Activated CD8-positive, alpha-beta memory T cell treated with anti-CD3 and anti-CD28 coated beads, Interleukin-2, amount 50 U/mL, for 4 hours (primary cell): Measurements from ENCODE around the gene FBRS.
A peak's percentile ranks its signal among the peaks of the same experiment; 100 is the strongest.
"Not testable (repeated sequence)": the region's sequence is repeated elsewhere in the genome, so short reads cannot be mapped to it uniquely, and the experiment has no call there.

Experiments
- DNase-seq: peaks from one replicate; pipeline ENCODE4 v3.0.0-alpha.2; 2020

Gene FBRS

DNA sequence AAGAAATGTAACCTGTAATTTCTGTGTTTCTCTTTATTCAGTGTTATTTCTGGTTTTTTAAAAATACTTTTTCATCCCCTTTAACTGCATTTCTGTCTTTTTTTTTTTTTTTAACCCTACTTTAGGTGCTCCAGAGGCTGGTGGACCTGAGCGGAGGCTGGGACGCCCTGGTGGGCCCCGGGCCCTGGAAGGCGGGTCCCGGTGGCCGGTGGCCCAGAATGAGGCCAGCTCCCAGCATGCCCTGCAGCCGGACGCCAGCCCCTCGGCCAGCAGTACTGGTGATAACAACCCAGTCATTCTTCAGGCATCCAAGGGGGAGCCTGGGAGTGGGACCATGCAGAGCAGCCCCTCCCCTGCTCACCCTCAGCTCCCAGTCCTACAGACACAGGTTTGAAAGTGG lies 42.3 kb downstream of the FBRS start:
- DNase-seq = no peak

DNA sequence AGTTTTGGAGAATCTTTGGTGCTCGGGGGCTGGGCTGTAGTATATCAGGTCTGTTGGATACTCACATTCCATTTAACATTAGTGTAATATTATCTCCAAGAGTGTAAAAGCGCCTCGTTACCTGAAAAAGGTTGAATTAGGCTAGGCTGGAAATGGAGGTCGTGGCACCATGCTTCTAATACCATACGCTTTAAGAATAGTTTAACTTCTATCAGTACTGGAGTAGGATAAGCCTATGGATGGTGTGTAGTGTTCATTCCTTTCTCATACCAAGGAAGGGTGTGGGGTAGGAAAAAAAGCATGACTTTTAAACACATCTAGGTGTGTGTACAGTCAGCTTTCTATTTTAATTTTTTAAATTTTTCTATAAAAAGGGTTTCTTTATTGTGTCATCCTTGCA lies 42.7 kb downstream of the FBRS start:
- no peak for DNase-seq

- not testable (repeated sequence) for DNase-seq
These were observed 44.8 kb downstream of the FBRS start for GRCh38 chr16:30703071-30703470.

DNA sequence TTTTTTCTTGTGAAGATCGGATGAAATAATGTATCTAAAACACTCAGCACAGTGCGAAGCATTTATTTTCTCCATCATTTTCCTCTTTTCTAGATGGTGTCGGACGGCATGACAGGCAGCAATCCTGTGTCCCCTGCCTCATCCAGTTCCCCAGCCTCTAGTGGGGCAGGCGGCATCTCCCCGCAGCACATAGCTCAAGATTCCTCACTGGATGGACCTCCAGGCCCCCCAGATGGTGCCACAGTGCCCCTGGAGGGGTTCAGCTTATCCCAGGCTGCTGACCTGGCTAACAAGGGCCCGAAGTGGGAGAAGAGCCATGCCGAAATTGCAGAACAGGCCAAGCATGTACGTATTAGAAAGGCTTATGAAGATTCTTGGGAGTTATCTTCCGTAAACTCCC lies 45.7 kb downstream of the FBRS start:
- no peak for DNase-seq

DNA sequence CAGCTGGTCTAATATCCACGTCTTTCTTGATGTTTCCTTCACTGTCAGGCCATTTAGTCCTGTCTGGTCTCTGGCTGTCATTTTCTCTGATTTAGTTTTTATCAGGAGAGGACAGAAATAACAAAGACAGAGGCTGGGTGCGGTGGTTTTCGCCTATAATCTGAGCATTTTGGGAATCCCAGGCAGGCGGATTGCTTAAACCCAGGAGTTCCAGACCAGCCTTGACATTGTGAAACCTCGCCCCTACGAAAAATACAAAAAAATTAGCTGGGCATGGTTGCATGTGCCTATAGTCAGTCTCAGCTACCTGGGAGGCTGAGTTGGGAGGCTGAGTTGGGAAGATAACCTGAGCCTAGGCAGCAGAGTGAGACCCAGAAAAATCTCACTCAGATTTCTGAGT lies 47.8 kb downstream of the FBRS start:
- DNase-seq = no peak

GRCh38 chr16:30710971-30711370 lies 52.7 kb downstream of the FBRS start:
- no peak for DNase-seq

DNA sequence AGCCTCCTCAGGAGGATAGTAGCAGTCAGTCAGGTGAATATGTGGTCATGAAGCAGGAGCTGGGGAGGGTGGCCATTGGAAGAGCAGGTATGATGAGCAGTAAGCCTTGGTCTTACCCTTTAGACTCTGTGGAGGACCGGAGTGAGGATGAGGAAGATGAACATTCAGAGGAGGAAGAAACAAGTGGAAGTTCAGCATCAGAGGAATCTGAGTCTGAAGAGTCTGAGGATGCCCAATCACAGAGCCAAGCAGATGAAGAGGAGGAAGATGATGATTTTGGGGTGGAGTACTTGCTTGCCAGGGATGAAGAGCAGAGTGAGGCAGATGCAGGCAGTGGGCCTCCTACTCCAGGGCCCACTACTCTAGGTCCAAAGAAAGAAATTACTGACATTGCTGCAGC lies 53.5 kb downstream of the FBRS start:
- no peak for DNase-seq

- DNase-seq = peak; percentile 44
These were observed 57.7 kb downstream of the FBRS start for GRCh38 chr16:30715750-30716445.

DNA sequence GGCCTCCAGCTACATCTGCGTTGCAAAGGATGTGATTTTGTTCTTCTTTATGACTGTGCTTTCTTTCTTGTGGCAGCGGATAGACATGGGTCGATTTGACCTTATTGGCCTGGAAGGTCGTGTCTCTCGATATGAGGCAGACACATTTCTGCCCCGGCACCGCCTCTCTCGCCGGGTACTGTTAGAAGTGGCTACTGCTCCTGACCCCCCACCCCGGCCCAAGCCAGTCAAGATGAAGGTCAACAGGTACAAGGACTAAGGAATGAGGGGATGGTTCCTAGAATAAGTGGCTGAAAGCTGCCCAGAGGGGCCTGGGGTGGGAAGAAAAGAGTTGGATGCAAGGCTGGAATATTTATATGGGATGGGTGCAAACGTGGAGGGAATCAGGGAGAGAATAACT lies 61.9 kb downstream of the FBRS start:
- no peak for DNase-seq
